Measurements from ENCODE around the gene TLK2.

DNA sequence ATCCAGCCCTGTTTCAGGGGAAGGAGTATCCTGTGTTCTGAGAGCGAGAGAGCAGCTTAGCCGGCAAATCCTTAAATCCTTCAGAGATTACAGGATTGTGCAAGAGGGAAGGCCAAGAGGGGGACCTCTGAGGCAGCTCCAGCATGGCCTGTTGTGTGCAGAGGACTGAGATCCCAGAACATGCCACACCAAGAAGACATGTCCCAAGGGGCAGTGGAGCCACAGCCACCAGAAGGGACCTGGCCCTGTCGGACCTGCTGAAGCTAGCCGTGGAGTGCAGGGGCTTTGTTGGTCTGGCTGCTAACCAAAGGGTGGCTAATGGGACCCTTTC is 147.2 kb downstream of the TLK2 start:
- TF ChIP-seq, protein P1, sequence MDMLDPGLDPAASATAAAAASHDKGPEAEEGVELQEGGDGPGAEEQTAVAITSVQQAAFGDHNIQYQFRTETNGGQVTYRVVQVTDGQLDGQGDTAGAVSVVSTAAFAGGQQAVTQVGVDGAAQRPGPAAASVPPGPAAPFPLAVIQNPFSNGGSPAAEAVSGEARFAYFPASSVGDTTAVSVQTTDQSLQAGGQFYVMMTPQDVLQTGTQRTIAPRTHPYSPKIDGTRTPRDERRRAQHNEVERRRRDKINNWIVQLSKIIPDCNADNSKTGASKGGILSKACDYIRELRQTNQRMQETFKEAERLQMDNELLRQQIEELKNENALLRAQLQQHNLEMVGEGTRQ (IDR thresholded peaks at IDR 0.05), result no peak
- no peak for TF ChIP-seq MAFK (IDR thresholded peaks at IDR 0.05; ENCODE audit: partially characterized antibody)
- TF ChIP-seq KDM1A (IDR thresholded peaks at IDR 0.05; ENCODE audit: low read depth), result no peak
- TF ChIP-seq, protein P2, sequence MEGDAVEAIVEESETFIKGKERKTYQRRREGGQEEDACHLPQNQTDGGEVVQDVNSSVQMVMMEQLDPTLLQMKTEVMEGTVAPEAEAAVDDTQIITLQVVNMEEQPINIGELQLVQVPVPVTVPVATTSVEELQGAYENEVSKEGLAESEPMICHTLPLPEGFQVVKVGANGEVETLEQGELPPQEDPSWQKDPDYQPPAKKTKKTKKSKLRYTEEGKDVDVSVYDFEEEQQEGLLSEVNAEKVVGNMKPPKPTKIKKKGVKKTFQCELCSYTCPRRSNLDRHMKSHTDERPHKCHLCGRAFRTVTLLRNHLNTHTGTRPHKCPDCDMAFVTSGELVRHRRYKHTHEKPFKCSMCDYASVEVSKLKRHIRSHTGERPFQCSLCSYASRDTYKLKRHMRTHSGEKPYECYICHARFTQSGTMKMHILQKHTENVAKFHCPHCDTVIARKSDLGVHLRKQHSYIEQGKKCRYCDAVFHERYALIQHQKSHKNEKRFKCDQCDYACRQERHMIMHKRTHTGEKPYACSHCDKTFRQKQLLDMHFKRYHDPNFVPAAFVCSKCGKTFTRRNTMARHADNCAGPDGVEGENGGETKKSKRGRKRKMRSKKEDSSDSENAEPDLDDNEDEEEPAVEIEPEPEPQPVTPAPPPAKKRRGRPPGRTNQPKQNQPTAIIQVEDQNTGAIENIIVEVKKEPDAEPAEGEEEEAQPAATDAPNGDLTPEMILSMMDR (IDR thresholded peaks at IDR 0.05), result no peak
- TF ChIP-seq MYC (IDR thresholded peaks at IDR 0.05; ENCODE audit: borderline replicate concordance, low read length), result no peak
- no peak for TF ChIP-seq RAD21 (conservative IDR thresholded peaks at IDR 0.05 in 1 of 2, IDR thresholded peaks at IDR 0.05 in 1 of 2)
- TF ChIP-seq, protein P3, sequence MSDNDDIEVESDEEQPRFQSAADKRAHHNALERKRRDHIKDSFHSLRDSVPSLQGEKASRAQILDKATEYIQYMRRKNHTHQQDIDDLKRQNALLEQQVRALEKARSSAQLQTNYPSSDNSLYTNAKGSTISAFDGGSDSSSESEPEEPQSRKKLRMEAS (IDR thresholded peaks at IDR 0.05), result no peak
- TF ChIP-seq RFX5 (IDR thresholded peaks at IDR 0.05), result no peak
- TF ChIP-seq RARB (CRISPR knock-in tag; IDR thresholded peaks at IDR 0.05), result no peak
- TF ChIP-seq, protein P4, sequence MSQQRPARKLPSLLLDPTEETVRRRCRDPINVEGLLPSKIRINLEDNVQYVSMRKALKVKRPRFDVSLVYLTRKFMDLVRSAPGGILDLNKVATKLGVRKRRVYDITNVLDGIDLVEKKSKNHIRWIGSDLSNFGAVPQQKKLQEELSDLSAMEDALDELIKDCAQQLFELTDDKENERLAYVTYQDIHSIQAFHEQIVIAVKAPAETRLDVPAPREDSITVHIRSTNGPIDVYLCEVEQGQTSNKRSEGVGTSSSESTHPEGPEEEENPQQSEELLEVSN (IDR thresholded peaks at IDR 0.05; ENCODE audit: borderline replicate concordance, low read depth), result no peak
- no peak for TF ChIP-seq POLR2A (IDR thresholded peaks at IDR 0.05; ENCODE audit: low read length)
- TF ChIP-seq BHLHE40 (IDR thresholded peaks at IDR 0.05; ENCODE audit: low read depth, low read length), result no peak
- no peak for TF ChIP-seq CHD4 (IDR thresholded peaks at IDR 0.05; ENCODE audit: borderline replicate concordance)
- TF ChIP-seq CEBPB (IDR thresholded peaks at IDR 0.05), result peak in 1 of 2 experiments; percentile 37; a peak in 2 of 4 replicates
